Measurements from ENCODE around the gene CUTA.

- no peak for TF ChIP-seq POLR2A (IDR thresholded peaks at IDR 0.05; ENCODE audit: low read depth)
- no peak for TF ChIP-seq CTCF (IDR thresholded peaks at IDR 0.05)
- no peak for TF ChIP-seq EP300 (IDR thresholded peaks at IDR 0.05)
Measured at GRCh38 chr6:33431880-33432541, 14.1 kb upstream of the CUTA start.

Data from esophagus muscularis mucosa (tissue), 4 donors.